H1 (cell line): ENCODE measurements around the gene HYAL4. TPM values are rescaled to one million over a fixed set of nuclear protein-coding genes. Genes with fewer than 3 reads are reported as not detected.

Source experiments
- TAF7 ChIP-seq: optimal IDR thresholded peaks from 2 replicates; pipeline ENCODE3; 2011; ENCODE audit warnings: low read depth, mild to moderate bottlenecking, inconsistent platforms, low read length, moderate library complexity, borderline replicate concordance
- polyA plus RNA-seq, 7 experiments: library from polyadenylated mRNA; depleted of rRNA in 3 of 7; stranded (reverse) in 5 of 7; unstranded in 2 of 7; fragments of >200 nt in 5 of 7; fragments of 200-250 nt in 2 of 7; gene quantifications; 1 replicate in 5 of 7; 2 replicates in 1 of 7; 4 replicates in 1 of 7; pipeline versions ENCODE4 v1.2.1 to v1.2.3, GENCODE V29; 2011 to 2013; ENCODE audit warnings: missing spikeins in 2 of 7, mixed read lengths in 2 of 7
- total RNA-seq: library from RNA; stranded (reverse); fragmentation: NEBNext Ultra II Directional; extraction: Animal tissue kit (Norgen Biotek cat#: 25700); gene quantifications from 2 replicates; pipeline ENCODE4 v1.2.1, GENCODE V29; 2021

Gene HYAL4
- total and polyA plus RNA-seq, 2 of the 8 experiments (the other 6 are each of a cell fraction or from before 2014, with no cell fraction given): not detected

- no peak for TF ChIP-seq TAF7
Measured at GRCh38 chr7:123795917-123796316, 49.1 kb upstream of the HYAL4 start (continued).
